Measurements from ENCODE around the gene SCGB2B2.

Gene SCGB2B2

GRCh38 chr19:34655651-34656050 lies 21.3 kb downstream of the SCGB2B2 start:
- TF ChIP-seq ZNF384 (IDR thresholded peaks at IDR 0.05) (no peak), FOXA1 (IDR thresholded peaks at IDR 0.05) (no peak), L3MBTL2 (conservative IDR thresholded peaks at IDR 0.05) (no peak), HDGF (IDR thresholded peaks at IDR 0.05; ENCODE audit: borderline replicate concordance) (no peak), SP1 (IDR thresholded peaks at IDR 0.05) (no peak), FOXM1 (IDR thresholded peaks at IDR 0.05; ENCODE audit: borderline replicate concordance) (no peak), ARNT (IDR thresholded peaks at IDR 0.05) (no peak), FOXK2 (IDR thresholded peaks at IDR 0.05) (no peak), LEF1 (IDR thresholded peaks at IDR 0.05; ENCODE audit: borderline replicate concordance) (no peak), NFRKB (IDR thresholded peaks at IDR 0.05) (no peak)
- TF ChIP-seq, protein P1, sequence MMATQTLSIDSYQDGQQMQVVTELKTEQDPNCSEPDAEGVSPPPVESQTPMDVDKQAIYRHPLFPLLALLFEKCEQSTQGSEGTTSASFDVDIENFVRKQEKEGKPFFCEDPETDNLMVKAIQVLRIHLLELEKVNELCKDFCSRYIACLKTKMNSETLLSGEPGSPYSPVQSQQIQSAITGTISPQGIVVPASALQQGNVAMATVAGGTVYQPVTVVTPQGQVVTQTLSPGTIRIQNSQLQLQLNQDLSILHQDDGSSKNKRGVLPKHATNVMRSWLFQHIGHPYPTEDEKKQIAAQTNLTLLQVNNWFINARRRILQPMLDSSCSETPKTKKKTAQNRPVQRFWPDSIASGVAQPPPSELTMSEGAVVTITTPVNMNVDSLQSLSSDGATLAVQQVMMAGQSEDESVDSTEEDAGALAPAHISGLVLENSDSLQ (IDR thresholded peaks at IDR 0.05): no peak
- ChIA-PET POLR2A (no interaction called here), CTCF (no interaction called here)

DNA sequence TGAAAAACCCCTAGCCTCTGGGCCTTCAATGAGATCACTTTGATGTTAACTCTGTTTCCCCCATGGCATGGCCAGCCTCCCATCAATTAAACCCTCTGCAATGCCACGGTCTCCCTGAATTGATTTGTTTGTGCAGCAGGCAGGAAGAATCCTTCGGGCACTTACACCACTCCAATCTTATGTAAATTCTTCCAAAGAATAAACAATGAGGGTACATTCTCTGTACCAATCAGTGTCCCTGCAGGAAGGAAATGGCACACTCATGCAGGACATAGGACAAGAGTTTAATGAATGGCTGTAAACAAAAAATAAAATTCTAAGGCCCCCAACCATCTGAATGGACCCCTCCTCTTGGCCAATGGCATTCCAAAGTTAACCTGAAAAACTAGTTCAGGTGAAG lies 22.2 kb downstream of the SCGB2B2 start:
- POLR2A ChIA-PET: no interaction called here
- CTCF ChIA-PET: no interaction called here
- no peak for DNase-seq (ENCODE audit: extremely low spot score)
- no peak for TF ChIP-seq TARDBP (IDR thresholded peaks at IDR 0.05)
- no peak for TF ChIP-seq SUZ12 (IDR thresholded peaks at IDR 0.05)
- TF ChIP-seq, protein P1 (IDR thresholded peaks at IDR 0.05): no peak
- TF ChIP-seq FOXA1 (IDR thresholded peaks at IDR 0.05): no peak
- no peak for TF ChIP-seq SP1 (IDR thresholded peaks at IDR 0.05)
- TF ChIP-seq NFRKB (IDR thresholded peaks at IDR 0.05): no peak
- no peak for TF ChIP-seq BHLHE40 (IDR thresholded peaks at IDR 0.05; ENCODE audit: borderline replicate concordance)
- no peak for TF ChIP-seq FOXK2 (IDR thresholded peaks at IDR 0.05)
- TF ChIP-seq LEF1 (IDR thresholded peaks at IDR 0.05; ENCODE audit: borderline replicate concordance): no peak
- no peak for TF ChIP-seq CTBP1 (IDR thresholded peaks at IDR 0.05; ENCODE audit: borderline replicate concordance)
- no peak for TF ChIP-seq L3MBTL2 (conservative IDR thresholded peaks at IDR 0.05)
- no peak for TF ChIP-seq ARNT (IDR thresholded peaks at IDR 0.05)
- TF ChIP-seq ELF4 (IDR thresholded peaks at IDR 0.05): no peak

More at GRCh38 chr19:34655651-34656050, 21.3 kb downstream of the SCGB2B2 start:
- no peak for DNase-seq (ENCODE audit: extremely low spot score)

DNA sequence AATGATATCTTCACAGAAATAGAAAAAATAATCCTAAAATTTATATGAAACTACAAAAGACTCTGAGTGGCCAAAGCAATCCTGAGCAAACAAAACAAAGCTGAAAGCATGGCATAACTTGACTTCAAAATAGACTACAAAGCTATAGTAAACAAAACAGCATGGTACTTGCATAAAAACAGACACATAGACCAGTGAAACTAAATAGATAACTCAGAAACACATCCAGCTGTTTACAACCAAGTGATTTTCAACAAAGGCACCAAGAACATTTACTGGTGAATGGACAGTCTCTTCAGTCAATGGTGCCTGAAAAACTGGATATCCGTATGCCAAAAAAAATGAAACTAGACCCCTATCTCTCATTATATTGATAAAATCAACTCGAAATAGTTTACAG lies 25.2 kb downstream of the SCGB2B2 start:
- no peak for DNase-seq (ENCODE audit: extremely low spot score)
- TF ChIP-seq SP1 (IDR thresholded peaks at IDR 0.05): no peak
- CTCF ChIA-PET: no interaction called here
- POLR2A ChIA-PET: no interaction called here

GRCh38 chr19:34649886-34650543 lies 26.9 kb downstream of the SCGB2B2 start:
- no peak for DNase-seq (ENCODE audit: extremely low spot score)
- POLR2A ChIA-PET: no interaction called here
- TF ChIP-seq ELF4 (IDR thresholded peaks at IDR 0.05) (no peak), FOXM1 (IDR thresholded peaks at IDR 0.05; ENCODE audit: borderline replicate concordance) (no peak), FOXK2 (IDR thresholded peaks at IDR 0.05) (no peak), TARDBP (IDR thresholded peaks at IDR 0.05) (no peak), HDGF (IDR thresholded peaks at IDR 0.05; ENCODE audit: borderline replicate concordance) (no peak), SP1 (IDR thresholded peaks at IDR 0.05) (no peak)
- TF ChIP-seq, protein P1 (IDR thresholded peaks at IDR 0.05): no peak
- CTCF ChIA-PET: no interaction called here

- ChIA-PET POLR2A (no interaction called here), CTCF (no interaction called here)
- TF ChIP-seq L3MBTL2 (conservative IDR thresholded peaks at IDR 0.05) (no peak), ZNF384 (IDR thresholded peaks at IDR 0.05) (no peak), HDGF (IDR thresholded peaks at IDR 0.05; ENCODE audit: borderline replicate concordance) (no peak)
- TF ChIP-seq, protein P1 (IDR thresholded peaks at IDR 0.05): no peak
- no peak for DNase-seq (ENCODE audit: extremely low spot score)
These were observed 31.4 kb downstream of the SCGB2B2 start for GRCh38 chr19:34645551-34645950.

GRCh38 chr19:34644991-34645461 lies 31.9 kb downstream of the SCGB2B2 start:
- TF ChIP-seq FOXM1 (IDR thresholded peaks at IDR 0.05; ENCODE audit: borderline replicate concordance) (no peak), ZNF384 (IDR thresholded peaks at IDR 0.05) (no peak), TARDBP (IDR thresholded peaks at IDR 0.05) (no peak), FOXK2 (IDR thresholded peaks at IDR 0.05) (no peak), L3MBTL2 (conservative IDR thresholded peaks at IDR 0.05) (no peak), CTBP1 (IDR thresholded peaks at IDR 0.05; ENCODE audit: borderline replicate concordance) (no peak), HDGF (IDR thresholded peaks at IDR 0.05; ENCODE audit: borderline replicate concordance) (no peak), LEF1 (IDR thresholded peaks at IDR 0.05; ENCODE audit: borderline replicate concordance) (no peak), FOXA1 (IDR thresholded peaks at IDR 0.05) (no peak), SP1 (IDR thresholded peaks at IDR 0.05) (no peak), ARNT (IDR thresholded peaks at IDR 0.05) (no peak), NFRKB (IDR thresholded peaks at IDR 0.05) (no peak)
- TF ChIP-seq, protein P1 (IDR thresholded peaks at IDR 0.05): no peak
- POLR2A ChIA-PET: no interaction called here
- CTCF ChIA-PET: no interaction called here
- DNase-seq (ENCODE audit: extremely low spot score): no peak

Data from HEK293T (cell line).